Lung (tissue), 12 donors: Measurements from ENCODE around the gene ASPG. TPM values are rescaled to one million over a fixed set of nuclear protein-coding genes. Genes with fewer than 3 reads are reported as not detected.

Experiments
- ATAC-seq: fragments of 200-7000 bp; cut with Tn5 transposase; one replicate; pipeline ENCODE4 v1.9.1; 2020; ENCODE audit warnings: moderate number of reproducible peaks; ENCODE audit not compliant: insufficient read depth, low FRiP score
- DNase-seq, 3 donors: peaks; one replicate each; pipeline ENCODE4 v3.0.0-alpha.2; 2013 to 2017
- H3K27ac ChIP-seq, 2 donors: one replicate each; pipeline ENCODE4 v1.5.1; 2013; ENCODE audit warnings: mild to moderate bottlenecking in 2 of 2, moderate library complexity in 2 of 2, control low read depth in 1 of 2, inconsistent platforms in 1 of 2, low read depth in 1 of 2, low read length in 1 of 2
- H3K27me3 ChIP-seq, 3 donors: one replicate each; pipeline ENCODE4 v1.5.1; 2013; ENCODE audit warnings: low read length in 2 of 3; ENCODE audit not compliant: control insufficient read depth in 3 of 3, insufficient read depth in 3 of 3
- H3K36me3 ChIP-seq, 4 donors: one replicate each; pipeline ENCODE4 v1.5.1; 2013; ENCODE audit warnings: low read length in 4 of 4, mild to moderate bottlenecking in 1 of 4, moderate library complexity in 1 of 4; ENCODE audit not compliant: control insufficient read depth in 4 of 4, insufficient read depth in 4 of 4
- H3K4me1 ChIP-seq, 5 donors: one replicate each; pipeline ENCODE4 v1.5.1; 2013; ENCODE audit warnings: low read length in 5 of 5, mild to moderate bottlenecking in 2 of 5, moderate library complexity in 1 of 5; ENCODE audit not compliant: control insufficient read depth in 5 of 5, insufficient read depth in 5 of 5
- H3K4me3 ChIP-seq: one replicate; pipeline ENCODE4 v1.5.1; 2013; ENCODE audit warnings: mild to moderate bottlenecking, control low read depth, moderate library complexity
- H3K9ac ChIP-seq, 2 donors: one replicate each; pipeline ENCODE4 v1.5.1; 2013; ENCODE audit warnings: low read length in 2 of 2, control low read depth in 1 of 2; ENCODE audit not compliant: insufficient read depth in 1 of 2
- H3K9me3 ChIP-seq, 4 donors: one replicate each; pipeline ENCODE4 v1.5.1; 2013; ENCODE audit warnings: low read length in 3 of 4, mild to moderate bottlenecking in 1 of 4, moderate library complexity in 1 of 4; ENCODE audit not compliant: control insufficient read depth in 4 of 4, insufficient read depth in 3 of 4
- CTCF ChIP-seq: IDR thresholded peaks from 2 replicates; pipeline ENCODE4 v1.5.1; 2012; ENCODE audit warnings: mild to moderate bottlenecking; ENCODE audit errors: control extremely low read depth, extremely low read depth
- WGBS, 2 donors: extraction: QIAGEN DNeasy Blood & Tissue Kit; methylation state at CpG; one replicate each; pipeline ENCODE4 v1.1.7; 2013; 5-methylcytosine and 5-hydroxymethylcytosine counted together
- polyA plus RNA-seq, 2 donors: library from polyadenylated mRNA; stranded (reverse); fragments of 200-250 nt; gene quantifications; one replicate each; pipeline ENCODE4 v1.2.1, GENCODE V29; 2013
- total RNA-seq, 2 donors: library from RNA; depleted of rRNA in 1 of 2; stranded (reverse); fragments of >200 nt in 1 of 2; gene quantifications; one replicate each; pipeline ENCODE4 v1.2.1, GENCODE V29; 2014 to 2021
- donor health status: control.
- donor health status: control.
- donor health status: Bipolar disorder and iron deficiency.
- donor health status: healthy.
- donor health status: DM: yes; HTN: yes; CAD: no.

ASPG gene
- total and polyA plus RNA-seq, 4 donors: 0.73 to 4.7 (median 3.0) TPM

GRCh38 chr14:104119119-104119487 is 33.6 kb downstream of the ASPG start:
- DNase-seq (no peak), ATAC-seq (no peak)
- H3K9ac ChIP-seq: no peak overlapping the region
- H3K27me3 ChIP-seq: peaks cover 5 to 37% (median 23%) of the 10 kb centered on the region in 3 donors
- peaks cover 0 to 5% (median 0%) of the 10 kb centered on the region in 5 donors for H3K4me1 ChIP-seq
- no peak overlapping the region for H3K4me3 ChIP-seq
- WGBS, 2 donors: 80% methylated on average over 3 of the region's 3 CpGs
- H3K27ac ChIP-seq: no peak overlapping the region
- no peaks in the 10 kb centered on the region for H3K36me3 ChIP-seq
- peaks cover 0 to 5% (median 0%) of the 10 kb centered on the region in 4 donors for H3K9me3 ChIP-seq
- TF ChIP-seq CTCF: no peak

DNA sequence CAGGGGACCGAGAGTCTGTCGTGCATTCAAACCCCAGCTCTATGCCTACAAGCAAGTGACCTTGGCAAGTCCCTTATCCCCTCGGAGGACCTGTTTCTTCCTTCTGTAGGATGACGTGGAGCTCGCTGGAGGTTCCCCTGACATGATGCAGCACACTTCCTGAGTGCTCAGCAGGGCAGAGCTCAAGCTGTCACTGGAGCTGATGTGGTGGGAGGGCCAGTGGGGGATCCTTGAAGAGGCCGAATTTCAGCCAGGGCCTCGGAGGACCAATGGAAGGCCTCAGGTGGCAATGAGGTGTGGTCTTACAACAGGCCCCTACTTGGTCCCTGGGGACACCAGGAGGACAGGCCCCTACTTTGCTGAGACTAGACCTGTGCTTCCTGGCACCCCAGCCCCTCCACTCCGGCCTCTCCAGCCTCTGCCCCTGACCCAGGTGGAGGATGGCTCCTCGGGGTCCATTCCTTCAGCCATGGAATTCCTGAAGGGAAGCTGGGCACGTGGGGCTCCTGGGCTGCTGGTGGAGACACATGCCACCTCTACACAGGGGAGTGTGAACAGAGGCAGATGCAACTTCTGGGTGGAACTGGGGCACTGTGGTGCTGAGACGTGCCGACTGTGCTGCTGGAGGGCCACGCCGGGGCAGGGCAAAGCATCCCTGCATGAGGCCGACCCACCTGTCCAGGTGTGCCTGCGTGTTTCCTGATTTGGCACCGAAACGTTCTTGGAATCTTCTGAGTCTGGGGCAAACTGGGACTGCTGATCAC is 34.2 kb downstream of the ASPG start:
- no peak for TF ChIP-seq CTCF
- Histone ChIP-seq H3K36me3 (no peaks in the 10 kb centered on the region), H3K27me3 (peaks cover 5 to 37% (median 23%) of the 10 kb centered on the region in 3 donors), H3K4me3 (no peak overlapping the region), H3K27ac (no peak overlapping the region), H3K9ac (no peak overlapping the region), H3K4me1 (peaks cover 0 to 5% (median 0%) of the 10 kb centered on the region in 5 donors), H3K9me3 (peaks cover 0 to 5% (median 0%) of the 10 kb centered on the region in 4 donors)
- ATAC-seq: no peak
- WGBS, 2 donors: 72 to 74% methylated on average over 18 of the region's 18 CpGs
- no peak for DNase-seq

DNA sequence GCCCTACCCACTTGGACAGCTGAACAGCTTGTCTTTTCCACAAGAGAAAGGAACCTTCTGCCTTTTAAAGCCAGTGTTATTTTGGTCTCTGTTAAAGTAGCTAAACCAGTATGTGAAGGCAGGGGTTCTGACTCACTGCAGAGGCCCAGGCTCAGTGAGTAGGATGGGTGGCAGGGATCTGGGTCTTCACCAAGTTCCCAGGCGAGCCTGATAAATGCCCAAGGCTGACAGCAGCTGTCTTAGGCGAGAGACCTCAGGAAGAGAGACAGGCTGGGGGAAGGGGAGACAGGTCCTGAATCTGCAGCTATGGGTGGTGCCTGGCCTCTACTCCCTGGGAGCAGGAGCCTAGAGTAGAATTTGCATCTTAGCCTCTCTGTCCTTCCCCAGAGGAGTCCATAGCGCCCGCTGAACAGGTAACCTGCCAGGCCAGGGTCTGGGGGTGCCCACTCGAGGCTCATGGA is 34.8 kb downstream of the ASPG start:
- no peak overlapping the region for H3K27ac ChIP-seq
- DNase-seq (no peak), ATAC-seq (no peak)
- 83 to 90% methylated on average over 5 of the region's 5 CpGs for WGBS, 2 donors
- H3K4me3 ChIP-seq: no peak overlapping the region
- H3K27me3 ChIP-seq: peaks cover 5 to 37% (median 22%) of the 10 kb centered on the region in 3 donors
- H3K36me3 ChIP-seq: no peaks in the 10 kb centered on the region
- H3K4me1 ChIP-seq: peaks cover 0 to 5% (median 0%) of the 10 kb centered on the region in 5 donors
- no peak for TF ChIP-seq CTCF
- H3K9me3 ChIP-seq: peaks cover 0 to 5% (median 4%) of the 10 kb centered on the region in 4 donors
- no peak overlapping the region for H3K9ac ChIP-seq
